IMR-90 (cell line): ENCODE results near the gene SLAMF9. TPM values are rescaled to one million over a fixed set of nuclear protein-coding genes. Genes with fewer than 3 reads are reported as not detected.
A peak's percentile ranks its signal among the peaks of the same experiment; 100 is the strongest.

Source experiments
- ATAC-seq: fragments of 200-7000 bp; cut with Tn5 transposase; 2 replicates; pipeline ENCODE4 v1.9.1; 2020; ENCODE audit warnings: low read depth, mild to moderate bottlenecking, moderate library complexity
- BruUV-seq: library from RNA; stranded (reverse); fragments of 400-500 nt; replicated peaks from 2 replicates; lab custom pipeline; 2021; lab: Mats Ljungman, UMichigan
- CTCF ChIA-PET: fragments of 300-600 bp; formaldehyde crosslinking; extraction: SDS; loops from one replicate; lab custom pipeline; 2021; ENCODE audit warnings: antibody characterized with exemption; lab: Yijun Ruan, JAX
- POLR2A ChIA-PET: fragments of 300-600 bp; sonication (Branson Sonifier 250); formaldehyde crosslinking; loops from one replicate; lab custom pipeline; 2022; ENCODE audit warnings: antibody characterized with exemption; ENCODE audit not compliant: unreplicated experiment; lab: Charles Lee
- DNase-seq: peaks from one replicate; pipeline ENCODE4 v3.0.0; 2013
- H2AFZ ChIP-seq: replicated peaks from 2 replicates; pipeline ENCODE3; 2013; ENCODE audit warnings: low read length, mild to moderate bottlenecking; ENCODE audit not compliant: poor library complexity
- H2AK5ac ChIP-seq: 2 replicates; pipeline ENCODE4 v1.6.1; 2013; ENCODE audit warnings: low read depth, low read length, inconsistent platforms
- H2AK9ac ChIP-seq: replicated peaks from 2 replicates; pipeline ENCODE3; 2013; ENCODE audit warnings: mild to moderate bottlenecking, low read depth, low read length, moderate library complexity; ENCODE audit not compliant: poor library complexity
- H2BK120ac ChIP-seq: 2 replicates; pipeline ENCODE4 v1.6.1; 2013; ENCODE audit warnings: low read depth, low read length, inconsistent platforms
- H2BK15ac ChIP-seq: 3 replicates; pipeline ENCODE4 v1.6.1; 2013; ENCODE audit warnings: low read depth, low read length, inconsistent platforms
- H2BK20ac ChIP-seq: 2 replicates; pipeline ENCODE4 v1.6.1; 2013; ENCODE audit warnings: low read depth, mild to moderate bottlenecking, inconsistent platforms, low read length, moderate library complexity
- H2BK5ac ChIP-seq: 2 replicates; pipeline ENCODE4 v1.6.1; 2013; ENCODE audit warnings: mild to moderate bottlenecking, low read depth, low read length, inconsistent platforms; ENCODE audit not compliant: poor library complexity, severe bottlenecking
- H3K14ac ChIP-seq: replicated peaks from 2 replicates; pipeline ENCODE4 v1.6.1; 2013; ENCODE audit warnings: low read depth, low read length, inconsistent platforms
- H3K18ac ChIP-seq: 2 replicates; pipeline ENCODE4 v1.6.1; 2013; ENCODE audit warnings: low read depth, low read length, control low read depth
- H3K23ac ChIP-seq: 2 replicates; pipeline ENCODE4 v1.6.1; 2013; ENCODE audit warnings: low read depth, low read length, inconsistent platforms
- H3K27ac ChIP-seq: 2 replicates; pipeline ENCODE4 v1.5.1; 2013; ENCODE audit warnings: mild to moderate bottlenecking, control low read depth, low read length; ENCODE audit not compliant: insufficient read depth
- H3K27me3 ChIP-seq: 2 replicates; pipeline ENCODE4 v1.6.1; 2013; ENCODE audit warnings: low read length; ENCODE audit not compliant: control insufficient read depth, insufficient read depth
- H3K36me3 ChIP-seq: 2 replicates; pipeline ENCODE4 v1.6.1; 2013; ENCODE audit warnings: low read length, mixed read lengths; ENCODE audit not compliant: control insufficient read depth, insufficient read depth
- H3K4ac ChIP-seq: 2 replicates; pipeline ENCODE4 v1.6.1; 2013; ENCODE audit warnings: low read depth, low read length, inconsistent platforms
- H3K4me1 ChIP-seq: 2 replicates; pipeline ENCODE4 v1.6.1; 2013; ENCODE audit warnings: low read length, mixed read lengths; ENCODE audit not compliant: control insufficient read depth, insufficient read depth
- H3K4me2 ChIP-seq: 2 replicates; pipeline ENCODE4 v1.6.1; 2013; ENCODE audit warnings: low read depth, mild to moderate bottlenecking, control low read depth, low read length, moderate library complexity
- H3K4me3 ChIP-seq: 2 replicates; pipeline ENCODE4 v1.5.1; 2013; ENCODE audit warnings: low read depth, mild to moderate bottlenecking, control low read depth, low read length, moderate library complexity; ENCODE audit not compliant: insufficient read depth
- H3K56ac ChIP-seq: 2 replicates; pipeline ENCODE4 v1.6.1; 2013; ENCODE audit warnings: low read length, inconsistent platforms; ENCODE audit not compliant: insufficient read depth; ENCODE audit errors: extremely low read depth
- H3K79me1 ChIP-seq, 2 experiments: 2 replicates each; pipeline ENCODE4 v1.6.1; 2013; ENCODE audit warnings: low read length in 2 of 2, inconsistent platforms in 1 of 2, low read depth in 1 of 2
- H3K9ac ChIP-seq: 2 replicates; pipeline ENCODE4 v1.6.1; 2013; ENCODE audit warnings: low read depth, low read length, control low read depth
- H3K9me1 ChIP-seq: 2 replicates; pipeline ENCODE4 v1.6.1; 2013; ENCODE audit warnings: low read length, inconsistent platforms; ENCODE audit not compliant: insufficient read depth
- H3K9me3 ChIP-seq: 2 replicates; pipeline ENCODE4 v1.6.1; 2013; ENCODE audit warnings: low read length; ENCODE audit not compliant: control insufficient read depth, insufficient read depth
- H4K20me1 ChIP-seq: 2 replicates; pipeline ENCODE4 v1.6.1; 2013; ENCODE audit warnings: low read length, inconsistent platforms; ENCODE audit not compliant: insufficient read depth
- H4K5ac ChIP-seq: 2 replicates; pipeline ENCODE4 v1.6.1; 2013; ENCODE audit warnings: mild to moderate bottlenecking, low read depth, low read length, control low read depth
- H4K8ac ChIP-seq, 2 experiments: 2 replicates each; pipeline ENCODE4 v1.6.1; 2013; ENCODE audit warnings: low read depth in 2 of 2, low read length in 2 of 2, control low read depth in 1 of 2, inconsistent platforms in 1 of 2
- H4K91ac ChIP-seq: 2 replicates; pipeline ENCODE4 v1.6.1; 2013; ENCODE audit warnings: low read depth, low read length, inconsistent platforms; ENCODE audit not compliant: insufficient read depth
- CHD1 ChIP-seq: IDR thresholded peaks from 2 replicates; pipeline ENCODE4 v1.6.1; 2012; ENCODE audit warnings: low read depth, low read length, improper control_type of control experiment
- USF2 ChIP-seq: fragments of 150-350 bp; IDR thresholded peaks from 2 replicates; pipeline ENCODE4 v1.6.1; 2017; ENCODE audit warnings: mild to moderate bottlenecking, antibody characterized with exemption, low read length, low read depth
- WGBS, 2 experiments: methylation state at CpG; one replicate each; pipeline versions ENCODE4 v1.1.5 to v1.1.7; 2013; ENCODE audit warnings: missing lambda C conversion rate in 2 of 2; ENCODE audit not compliant: insufficient read length in 1 of 2; ENCODE audit errors: extremely low coverage in 2 of 2; 5-methylcytosine and 5-hydroxymethylcytosine counted together
- dilution Hi-C: fragments of 300-500 bp; cut with HindIII; formaldehyde crosslinking; loops from one replicate; pipeline ENCODE4 v1.14.3; 2018; ENCODE audit warnings: low sequenced_read_pairs; ENCODE audit not compliant: unreplicated experiment
- in situ Hi-C: fragments of 300-500 bp; cut with MboI; formaldehyde crosslinking; loops from 3 replicates; pipeline ENCODE4 v1.14.3; 2019; ENCODE audit warnings: low sequenced_read_pairs, inconsistent platforms, mixed read lengths
- intact Hi-C: fragments of 100-400 bp; cut with micrococcal nuclease; formaldehyde crosslinking; loops from 2 replicates; pipeline ENCODE4 v1.10.0; 2022
- polyA plus RNA-seq, 3 experiments: library from polyadenylated mRNA; depleted of rRNA; stranded (reverse); fragments of >200 nt; gene quantifications; 2 replicates each; pipeline ENCODE4 v1.2.3, GENCODE V29; 2012; ENCODE audit warnings: low replicate concordance in 1 of 3
- total RNA-seq: library from RNA; depleted of rRNA; stranded (reverse); fragments of >200 nt; gene quantifications from 2 replicates; pipeline ENCODE4 v1.2.3, GENCODE V29; 2012

SLAMF9 gene
- total and polyA plus RNA-seq, 2 of the 4 experiments (the other 2 are of a cell fraction): 0.18 to 0.67 TPM

GRCh38 chr1:159919236-159919865 lies 34.7 kb downstream of the SLAMF9 start:
- no peak overlapping the region for H3K9ac ChIP-seq
- no peak overlapping the region for H3K4me3 ChIP-seq
- peaks cover 37% of the 10 kb centered on the region for H3K4me1 ChIP-seq
- no peak overlapping the region for H3K4ac ChIP-seq
- no peak overlapping the region for H3K27ac ChIP-seq
- no peak for ATAC-seq
- DNase-seq: no peak
- no peak overlapping the region for H3K14ac ChIP-seq
- H4K91ac ChIP-seq: no peak overlapping the region
- peaks cover 41% of the 10 kb centered on the region for H3K9me1 ChIP-seq
- WGBS, 2 experiments: 97% methylated on average over 4 of the region's 10 CpGs; no CpG with 5 or more reads in 1 of the 2 experiments
- no peak overlapping the region for H3K23ac ChIP-seq
- H4K20me1 ChIP-seq: peaks cover 80% of the 10 kb centered on the region
- no peak overlapping the region for H2BK20ac ChIP-seq
- H4K8ac ChIP-seq: no peak overlapping the region
- in situ Hi-C loops: no loop called here
- no peak overlapping the region for H2AK9ac ChIP-seq
- no peaks in the 10 kb centered on the region for H3K27me3 ChIP-seq
- no peak overlapping the region for H4K5ac ChIP-seq
- peaks cover 9 to 72% of the 10 kb centered on the region in 2 experiments for H3K79me1 ChIP-seq
- TF ChIP-seq USF2 (no peak), CHD1 (no peak)
- POLR2A ChIA-PET: no interaction called here
- dilution Hi-C loops: no loop called here
- CTCF ChIA-PET: no interaction called here
- intact Hi-C loops: no loop called here
- 0 out of 2 replicates have a peak overlapping the region, but pooled peaks have one; percentile 14 for H2AK5ac ChIP-seq
- no peak overlapping the region for H3K4me2 ChIP-seq
- no peaks in the 10 kb centered on the region for H3K9me3 ChIP-seq
- BruUV-seq: no TSS peak
- no peak overlapping the region for H3K18ac ChIP-seq
- H2BK120ac ChIP-seq: no peak overlapping the region
- no peak overlapping the region for H2BK15ac ChIP-seq
- peaks cover 37% of the 10 kb centered on the region for H3K36me3 ChIP-seq
- H3K56ac ChIP-seq: no peak overlapping the region
- H2AFZ ChIP-seq: no peak overlapping the region
- H2BK5ac ChIP-seq: no peak overlapping the region
